ENCODE measurements around the gene CDH4.
"Not testable (repeated sequence)": the region's sequence is repeated elsewhere in the genome, so short reads cannot be mapped to it uniquely, and the experiment has no call there.

CDH4 gene

DNA sequence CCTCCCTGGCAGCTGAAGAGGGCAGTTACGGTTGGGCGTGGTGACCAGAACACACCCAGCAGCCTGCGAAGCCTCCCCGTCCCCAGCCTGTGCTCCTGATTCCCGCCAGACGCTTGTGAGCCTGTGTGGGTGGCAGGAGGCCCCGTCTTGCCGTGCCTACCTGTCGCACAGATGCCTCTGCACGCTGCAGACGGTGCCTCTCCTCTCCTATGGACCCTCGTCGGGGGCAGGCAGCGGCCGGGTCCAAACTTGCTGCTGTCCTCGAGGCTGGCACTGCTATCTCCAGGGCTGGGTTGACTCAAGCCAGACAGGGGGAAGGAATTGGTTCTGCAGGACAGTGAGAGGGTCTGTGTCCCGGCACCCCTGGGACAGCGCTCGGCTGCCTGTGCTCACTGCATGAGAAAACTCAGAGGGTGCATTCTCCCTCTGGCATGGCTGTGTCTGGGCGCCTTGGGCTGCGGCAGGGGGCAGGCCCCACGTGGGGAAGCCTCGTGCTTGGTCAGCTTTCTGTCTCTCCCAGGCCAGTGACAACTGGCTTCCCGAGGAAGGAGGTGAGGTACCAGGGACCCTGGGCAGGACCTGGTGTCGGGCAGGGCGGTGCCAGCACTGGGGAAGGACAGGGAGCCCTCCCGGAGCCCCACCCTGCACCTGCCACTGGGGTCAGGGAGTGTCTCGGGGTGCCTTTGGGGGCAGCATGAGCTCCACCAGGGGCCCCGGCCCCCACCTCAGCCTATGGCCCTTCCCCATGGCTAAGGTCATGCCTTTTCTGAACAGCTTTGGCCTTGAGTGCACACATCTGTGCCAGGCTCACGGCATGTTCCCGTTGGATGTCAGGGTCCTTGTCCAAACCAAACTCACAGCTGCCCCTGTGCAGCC is 686.1 kb downstream of the CDH4 start:
- no peaks in the 10 kb centered on the region for H3K4me1 Mint-ChIP-seq
- no peak overlapping the region for H3K4me3 Mint-ChIP-seq
- no peaks in the 10 kb centered on the region for H3K36me3 Mint-ChIP-seq
- no peaks in the 10 kb centered on the region for H3K9me3 Mint-ChIP-seq
- no peak overlapping the region for H3K27ac Mint-ChIP-seq
- H3K27me3 Mint-ChIP-seq = no peaks in the 10 kb centered on the region

DNA sequence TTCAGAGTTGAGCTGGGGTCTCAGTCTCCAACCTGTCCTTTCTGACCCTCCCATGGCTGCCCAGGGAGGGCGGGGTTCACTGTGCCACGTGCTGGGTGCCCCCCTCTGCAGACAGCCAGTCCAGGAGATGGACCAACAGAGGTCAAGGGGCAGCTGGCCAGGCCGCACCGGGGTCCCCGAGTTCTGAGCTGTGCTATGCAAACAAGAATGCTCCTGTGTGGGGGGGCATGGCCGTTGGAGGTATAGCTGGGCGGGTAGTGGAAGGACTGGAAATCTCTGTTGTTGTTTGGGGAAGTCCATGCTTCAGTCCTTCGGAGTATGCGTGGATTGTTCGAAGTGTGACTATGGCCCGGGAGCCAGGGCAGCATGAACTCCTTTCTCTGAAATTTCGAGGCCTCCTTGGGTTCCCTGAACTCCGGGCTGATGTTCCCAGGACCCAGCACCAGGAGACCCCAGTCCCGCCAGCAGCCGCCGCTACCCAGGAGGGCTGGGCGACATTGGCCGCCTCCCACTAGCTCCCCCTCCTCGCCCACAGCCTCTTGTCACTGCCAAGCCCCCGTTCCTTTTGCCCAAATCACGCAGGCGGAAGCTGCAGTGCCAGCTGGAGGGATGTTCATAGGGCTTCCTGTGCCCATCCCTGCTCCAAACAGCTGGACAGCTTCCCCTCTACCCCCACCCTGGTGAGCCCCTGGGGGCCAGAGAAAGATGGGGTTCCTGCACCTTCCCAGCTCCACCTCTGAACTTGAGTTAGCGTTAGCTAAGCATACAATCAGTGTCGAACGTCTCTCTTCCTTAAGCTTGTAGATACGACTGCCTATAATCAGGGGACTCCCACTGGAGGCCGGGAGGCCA is 687.0 kb downstream of the CDH4 start:
- H3K4me1 Mint-ChIP-seq = no peaks in the 10 kb centered on the region
- H3K4me3 Mint-ChIP-seq = no peak overlapping the region
- no peaks in the 10 kb centered on the region for H3K36me3 Mint-ChIP-seq
- no peak overlapping the region for H3K27ac Mint-ChIP-seq
- H3K9me3 Mint-ChIP-seq = no peaks in the 10 kb centered on the region
- H3K27me3 Mint-ChIP-seq = no peaks in the 10 kb centered on the region

DNA sequence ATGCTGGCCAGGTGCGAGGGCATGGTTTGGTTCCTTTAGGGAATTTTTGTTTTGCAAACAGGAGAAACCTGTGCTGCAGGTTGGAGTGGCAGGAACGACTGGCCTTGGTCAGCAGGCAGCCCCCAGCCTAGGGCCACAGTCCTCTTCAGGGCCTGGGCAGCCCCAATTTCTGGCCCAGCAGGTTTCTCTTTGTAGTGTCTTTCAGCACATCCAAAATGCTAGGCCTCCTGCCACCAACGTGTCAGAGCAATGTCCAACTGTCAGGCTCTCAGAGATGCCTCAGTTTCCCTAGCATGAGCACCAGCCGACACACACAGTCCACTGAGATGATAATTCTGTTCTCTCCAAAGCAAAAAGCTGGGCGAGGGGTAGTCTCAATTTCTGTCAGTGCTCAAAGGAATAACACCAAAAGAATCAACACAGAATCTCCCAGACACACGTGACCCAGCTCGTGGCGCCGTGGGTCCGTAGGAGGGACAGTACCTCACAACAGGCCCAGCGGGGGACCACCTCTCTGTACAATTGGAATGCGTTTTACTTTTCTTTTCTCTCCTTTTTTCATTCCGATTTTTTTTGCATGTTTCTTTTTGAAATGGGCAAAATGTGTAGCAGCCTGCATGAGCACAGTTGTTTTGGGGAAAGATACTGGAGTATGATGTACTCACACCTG is 687.8 kb downstream of the CDH4 start:
- H3K27me3 Mint-ChIP-seq = no peaks in the 10 kb centered on the region
- no peaks in the 10 kb centered on the region for H3K4me1 Mint-ChIP-seq
- H3K4me3 Mint-ChIP-seq = no peak overlapping the region
- H3K27ac Mint-ChIP-seq = no peak overlapping the region
- H3K9me3 Mint-ChIP-seq = no peaks in the 10 kb centered on the region
- H3K36me3 Mint-ChIP-seq = no peaks in the 10 kb centered on the region

DNA sequence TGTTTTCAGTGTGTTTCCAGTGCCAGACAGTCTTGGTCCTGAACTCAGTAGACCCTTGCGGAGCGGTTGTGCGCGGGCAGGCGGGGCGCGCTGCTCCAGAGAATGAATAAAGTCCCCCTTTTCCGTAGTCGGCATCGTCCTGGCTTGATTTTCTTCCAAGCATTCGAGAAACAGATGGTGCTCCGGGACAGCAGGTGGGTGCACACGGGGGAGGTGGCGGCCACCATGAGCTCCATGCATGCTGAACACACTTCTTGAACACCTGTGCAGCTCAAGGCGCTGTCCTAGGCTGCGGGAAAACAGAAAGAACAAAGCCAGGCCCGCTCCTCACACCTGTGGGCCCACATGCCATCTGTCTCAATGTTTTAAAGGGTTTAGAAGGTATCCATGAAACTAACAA is 688.4 kb downstream of the CDH4 start:
- no peak overlapping the region for H3K27ac Mint-ChIP-seq
- no peaks in the 10 kb centered on the region for H3K36me3 Mint-ChIP-seq
- H3K4me1 Mint-ChIP-seq = no peaks in the 10 kb centered on the region
- H3K27me3 Mint-ChIP-seq = no peaks in the 10 kb centered on the region
- H3K4me3 Mint-ChIP-seq = no peak overlapping the region
- no peaks in the 10 kb centered on the region for H3K9me3 Mint-ChIP-seq

DNA sequence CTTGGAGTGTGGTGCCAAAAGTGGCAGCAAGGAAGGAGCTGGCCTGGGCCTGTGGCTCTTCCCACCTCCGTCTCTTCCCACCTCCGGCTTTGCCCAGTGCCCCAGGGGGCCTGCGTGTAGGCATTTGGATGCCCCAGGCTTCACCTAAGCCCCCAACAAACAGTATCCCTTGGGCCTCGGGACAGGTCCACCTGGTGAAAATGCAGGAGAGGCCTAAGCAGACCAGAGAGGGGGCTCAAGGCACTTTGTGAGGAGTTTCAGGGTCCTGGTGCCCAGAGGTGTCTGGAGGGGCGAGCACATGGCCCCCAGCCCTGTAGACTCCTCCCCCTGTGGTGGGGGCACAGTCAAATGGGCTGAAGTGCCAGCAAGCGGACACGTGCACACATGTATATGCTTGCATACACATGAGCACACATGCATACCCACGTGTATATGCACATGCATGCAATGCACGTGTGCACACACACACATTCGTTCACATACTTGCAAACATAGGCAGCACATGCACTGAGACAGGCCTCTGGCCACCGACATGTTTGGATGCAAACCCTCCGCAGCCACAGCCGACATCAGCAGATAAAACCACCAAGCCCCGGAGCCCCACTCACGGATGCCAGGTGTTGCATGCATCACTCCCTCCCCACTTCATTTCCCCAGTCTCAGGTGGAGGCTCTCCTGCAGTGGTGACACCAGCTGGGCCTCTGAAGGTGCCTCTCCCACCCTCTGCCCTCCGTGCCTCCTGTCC is 689.1 kb downstream of the CDH4 start:
- no peaks in the 10 kb centered on the region for H3K36me3 Mint-ChIP-seq
- H3K9me3 Mint-ChIP-seq = no peaks in the 10 kb centered on the region

DNA sequence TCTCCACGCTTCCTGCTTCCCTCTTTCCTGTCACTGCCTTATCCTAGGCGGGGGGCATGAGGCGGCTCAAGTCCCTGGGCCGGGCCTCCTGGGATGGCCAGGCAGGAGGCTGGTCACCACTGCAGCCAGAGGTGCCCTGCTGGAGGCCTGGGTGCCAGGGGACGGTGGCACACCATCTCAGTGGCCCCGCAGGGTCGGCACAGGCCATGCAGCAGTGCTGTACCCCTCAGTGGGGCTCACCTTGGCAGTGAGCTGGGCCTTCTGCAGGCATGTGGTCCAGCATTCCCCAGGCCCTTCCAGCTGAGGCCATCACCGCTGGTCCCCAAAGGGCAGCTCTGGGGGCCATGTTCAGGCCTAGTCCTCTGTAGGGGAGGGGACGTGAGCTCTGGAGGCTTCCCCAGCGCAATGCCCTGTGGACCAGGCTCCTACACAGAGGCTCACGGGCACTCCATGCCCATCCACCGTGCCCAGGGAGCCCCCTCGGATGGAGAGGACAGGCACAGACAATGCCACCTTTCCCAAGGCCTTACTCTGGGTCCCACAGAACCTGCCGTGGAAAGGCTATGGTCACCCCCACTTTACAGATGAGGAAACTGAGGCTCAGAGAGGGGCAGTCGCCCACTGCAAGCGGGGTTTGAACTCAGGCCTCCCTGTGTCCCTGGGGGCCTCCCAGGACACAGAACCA is 689.8 kb downstream of the CDH4 start:
- no peaks in the 10 kb centered on the region for H3K27me3 Mint-ChIP-seq
- H3K27ac Mint-ChIP-seq = no peak overlapping the region

More for the DNA sequence above, 689.1 kb downstream of the CDH4 start:
- no peaks in the 10 kb centered on the region for H3K27me3 Mint-ChIP-seq
- H3K4me1 Mint-ChIP-seq = no peaks in the 10 kb centered on the region
- no peak overlapping the region for H3K4me3 Mint-ChIP-seq
- no peak overlapping the region for H3K27ac Mint-ChIP-seq

DNA sequence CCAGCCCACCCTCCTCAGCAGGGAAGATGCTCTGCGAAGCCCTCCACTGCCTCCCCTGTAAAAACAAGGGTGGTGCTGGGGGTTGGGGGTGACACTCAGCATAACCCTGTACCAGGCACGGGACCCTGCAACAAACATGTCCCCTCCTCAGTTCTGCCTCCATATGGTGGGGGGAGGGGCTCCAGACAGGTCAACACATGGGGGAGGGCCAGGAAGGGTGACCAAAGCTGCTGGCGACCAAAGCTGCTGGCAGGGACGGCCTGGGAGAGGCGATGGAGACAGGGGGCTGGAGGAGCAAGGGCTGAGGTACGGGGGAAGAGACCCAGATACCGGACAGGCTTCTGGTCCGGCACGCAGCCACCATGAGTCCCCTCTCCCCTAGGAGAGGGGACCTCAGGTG is 690.5 kb downstream of the CDH4 start:
- H3K4me3 Mint-ChIP-seq = no peak overlapping the region
- no peaks in the 10 kb centered on the region for H3K9me3 Mint-ChIP-seq
- H3K4me1 Mint-ChIP-seq = no peaks in the 10 kb centered on the region
- no peaks in the 10 kb centered on the region for H3K36me3 Mint-ChIP-seq
- no peak overlapping the region for H3K27ac Mint-ChIP-seq
- H3K27me3 Mint-ChIP-seq = no peaks in the 10 kb centered on the region

More for the DNA sequence above, 689.8 kb downstream of the CDH4 start:
- Mint-ChIP-seq H3K36me3 (no peaks in the 10 kb centered on the region), H3K4me3 (no peak overlapping the region), H3K9me3 (no peaks in the 10 kb centered on the region), H3K4me1 (no peaks in the 10 kb centered on the region)

DNA sequence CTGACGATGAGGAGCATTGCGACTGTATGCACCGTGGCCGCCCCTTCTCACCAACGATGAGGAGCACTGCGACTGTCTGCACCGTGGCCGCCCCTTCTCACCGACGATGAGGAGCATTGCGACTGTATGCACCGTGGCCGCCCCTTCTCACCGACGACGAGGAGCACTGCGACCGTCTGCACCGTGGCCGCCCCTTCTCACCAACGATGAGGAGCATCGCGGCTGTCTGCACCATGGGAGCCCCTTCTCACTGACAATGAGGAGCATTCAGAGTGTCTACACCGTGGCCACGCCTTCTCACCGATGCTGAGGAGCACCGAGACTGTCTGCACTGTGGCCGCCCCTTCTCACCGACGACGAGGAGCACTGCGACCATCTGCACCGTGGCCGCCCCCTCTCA is 692.9 kb downstream of the CDH4 start:
- H3K4me3 Mint-ChIP-seq, H3K27ac Mint-ChIP-seq, H3K4me1 Mint-ChIP-seq, H3K36me3 Mint-ChIP-seq, H3K9me3 Mint-ChIP-seq, H3K27me3 Mint-ChIP-seq: not testable (repeated sequence)

DNA sequence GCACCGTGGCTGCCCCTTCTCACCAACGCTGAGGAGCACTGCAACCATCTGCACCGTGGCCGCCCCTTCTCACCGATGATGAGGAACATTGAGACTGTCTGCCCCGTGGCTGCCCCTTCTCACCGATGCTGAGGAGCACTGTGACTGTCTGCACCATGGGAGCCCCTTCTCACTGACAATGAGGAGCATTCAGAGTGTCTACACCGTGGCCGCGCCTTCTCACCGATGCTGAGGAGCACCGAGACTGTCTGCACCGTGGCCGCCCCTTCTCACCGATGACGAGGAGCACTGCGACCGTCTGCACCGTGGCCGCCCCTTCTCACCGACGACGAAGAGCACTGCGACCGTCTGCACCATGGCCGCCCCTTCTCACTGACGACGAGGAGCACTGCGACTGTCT is 693.4 kb downstream of the CDH4 start:
- H3K27me3 Mint-ChIP-seq, H3K4me3 Mint-ChIP-seq, H3K36me3 Mint-ChIP-seq, H3K9me3 Mint-ChIP-seq, H3K4me1 Mint-ChIP-seq, H3K27ac Mint-ChIP-seq: not testable (repeated sequence)

DNA sequence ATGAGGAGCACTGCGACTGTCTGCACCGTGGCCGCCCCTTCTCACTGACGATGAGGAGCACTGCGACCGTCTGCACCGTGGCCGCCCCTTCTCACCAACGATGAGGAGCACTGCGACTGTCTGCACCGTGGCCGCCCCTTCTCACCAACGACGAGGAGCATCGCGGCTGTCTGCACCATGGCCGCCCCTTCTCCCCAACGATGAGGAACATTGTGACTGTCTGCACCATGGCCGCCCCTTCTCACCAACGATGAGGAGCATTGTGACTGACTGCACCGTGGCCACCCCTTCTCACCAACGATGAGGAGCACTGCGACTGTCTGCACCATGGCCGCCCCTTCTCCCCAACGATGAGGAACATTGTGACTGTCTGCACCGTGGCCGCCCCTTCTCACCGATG is 696.0 kb downstream of the CDH4 start:
- H3K4me3 Mint-ChIP-seq, H3K27ac Mint-ChIP-seq, H3K4me1 Mint-ChIP-seq, H3K27me3 Mint-ChIP-seq, H3K36me3 Mint-ChIP-seq, H3K9me3 Mint-ChIP-seq: not testable (repeated sequence)

DNA sequence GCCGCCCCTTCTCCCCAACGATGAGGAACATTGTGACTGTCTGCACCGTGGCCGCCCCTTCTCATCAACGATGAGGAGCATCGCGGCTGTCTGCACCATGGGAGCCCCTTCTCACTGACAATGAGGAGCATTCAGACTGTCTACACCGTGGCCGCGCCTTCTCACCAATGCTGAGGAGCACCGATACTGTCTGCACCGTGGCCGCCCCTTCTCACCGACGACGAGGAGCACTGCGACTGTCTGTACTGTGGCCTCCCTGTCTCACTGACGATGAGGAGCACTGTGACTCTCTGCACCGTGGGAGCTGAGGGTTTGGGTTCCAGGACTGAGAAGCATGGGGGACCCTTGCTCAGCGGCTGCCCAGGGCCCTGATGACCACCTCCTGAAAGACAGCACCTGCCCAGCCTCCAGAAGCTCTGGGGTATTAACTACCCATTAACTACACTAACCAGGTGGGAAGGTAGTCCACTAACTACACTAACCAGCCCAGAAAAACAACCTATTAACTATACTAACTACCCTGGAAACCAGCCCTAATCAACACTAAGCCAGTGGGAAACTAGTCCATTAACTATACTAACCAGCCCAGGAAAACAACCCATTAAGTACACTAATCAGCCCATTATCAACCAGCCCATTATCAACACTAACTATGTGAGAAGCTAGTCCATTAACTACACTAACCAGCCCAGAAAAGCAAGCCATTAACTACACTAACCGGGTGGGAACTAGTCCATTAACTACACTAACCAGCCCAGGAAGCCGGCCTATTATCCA is 696.7 kb downstream of the CDH4 start:
- Mint-ChIP-seq H3K9me3 (no peaks in the 10 kb centered on the region), H3K4me1 (no peaks in the 10 kb centered on the region), H3K36me3 (no peaks in the 10 kb centered on the region), H3K27ac (no peak overlapping the region), H3K27me3 (peaks cover 4% of the 10 kb centered on the region), H3K4me3 (no peak overlapping the region)

DNA sequence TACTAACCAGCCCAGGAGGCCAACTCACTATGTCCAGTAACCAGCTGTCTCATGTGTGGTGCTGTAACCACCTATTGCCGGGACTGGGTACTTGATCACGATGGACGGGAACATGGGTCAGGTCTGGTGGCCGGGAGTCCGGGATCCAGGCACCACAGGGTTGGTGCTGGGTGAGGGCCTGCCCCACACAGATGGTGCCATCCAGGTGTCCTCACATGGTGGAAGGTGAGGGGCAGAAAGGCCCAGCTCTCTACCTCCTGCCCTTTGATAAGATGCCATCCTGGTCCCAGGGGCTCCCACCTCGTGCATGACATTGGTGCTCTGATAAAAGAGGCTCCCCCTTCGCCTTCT is 697.3 kb downstream of the CDH4 start:
- H3K4me1 Mint-ChIP-seq = no peaks in the 10 kb centered on the region
- H3K36me3 Mint-ChIP-seq = no peaks in the 10 kb centered on the region
- peaks cover 4% of the 10 kb centered on the region for H3K27me3 Mint-ChIP-seq
- H3K27ac Mint-ChIP-seq = no peak overlapping the region
- no peak overlapping the region for H3K4me3 Mint-ChIP-seq
- no peaks in the 10 kb centered on the region for H3K9me3 Mint-ChIP-seq

DNA sequence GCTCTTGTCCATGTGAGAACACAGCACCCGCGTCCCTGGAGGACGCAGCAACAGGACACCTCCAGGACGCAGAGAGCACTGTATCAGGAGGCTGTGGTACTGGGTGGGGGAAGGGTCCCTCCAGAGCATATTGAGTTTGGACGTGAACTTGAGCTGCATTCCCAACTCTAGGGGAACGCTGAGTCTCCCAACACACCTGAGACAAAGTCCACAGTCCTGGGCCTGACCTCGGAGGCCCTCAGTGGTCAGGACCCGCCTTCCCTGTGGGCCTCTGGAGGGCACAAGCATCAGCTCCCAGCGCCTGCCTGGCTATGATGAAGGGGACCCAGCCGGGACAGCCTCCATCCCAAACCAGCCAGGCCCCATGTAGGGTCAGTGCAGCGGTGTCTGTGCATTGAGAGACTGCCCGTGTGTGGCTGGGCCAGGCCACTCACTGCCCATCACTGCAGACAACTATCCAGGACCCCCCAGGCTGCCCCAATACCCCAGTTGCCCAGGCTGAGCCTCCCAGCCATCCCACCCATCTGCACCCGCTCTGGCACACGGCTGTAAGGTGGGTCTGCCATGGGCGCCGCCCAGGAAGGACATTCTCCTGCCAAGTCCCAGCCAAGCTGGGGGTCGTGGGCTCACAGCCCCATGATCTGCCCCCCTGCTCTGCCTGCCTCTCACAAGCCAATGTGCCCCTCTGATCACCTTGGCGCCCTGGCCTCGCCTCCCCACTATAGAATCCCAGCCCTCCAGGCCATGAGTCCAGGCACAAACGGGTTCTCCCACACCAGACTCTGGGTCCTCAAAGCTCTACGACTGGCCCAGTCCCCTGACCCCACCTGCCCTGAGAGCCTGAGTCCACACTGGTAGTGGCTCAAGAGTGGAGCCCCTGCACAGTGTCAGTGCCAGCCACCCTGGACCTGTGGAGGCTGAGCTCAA is 697.9 kb downstream of the CDH4 start:
- no peaks in the 10 kb centered on the region for H3K36me3 Mint-ChIP-seq
- H3K4me3 Mint-ChIP-seq = no peak overlapping the region
- no peak overlapping the region for H3K27ac Mint-ChIP-seq
- H3K4me1 Mint-ChIP-seq = no peaks in the 10 kb centered on the region
- no peaks in the 10 kb centered on the region for H3K9me3 Mint-ChIP-seq
- peaks cover 7% of the 10 kb centered on the region for H3K27me3 Mint-ChIP-seq
